GM18519 (cell line): ENCODE measurements around the gene GLIPR1L1.

ENCODE experiments used
- ATAC-seq: cut with Tn5 transposase; IDR thresholded peaks from one replicate; pipeline ENCODE4 v1.9.1; 2021; ENCODE audit warnings: mild to moderate bottlenecking, moderate library complexity; ENCODE audit not compliant: unreplicated experiment, low FRiP score

Gene GLIPR1L1, protein sequence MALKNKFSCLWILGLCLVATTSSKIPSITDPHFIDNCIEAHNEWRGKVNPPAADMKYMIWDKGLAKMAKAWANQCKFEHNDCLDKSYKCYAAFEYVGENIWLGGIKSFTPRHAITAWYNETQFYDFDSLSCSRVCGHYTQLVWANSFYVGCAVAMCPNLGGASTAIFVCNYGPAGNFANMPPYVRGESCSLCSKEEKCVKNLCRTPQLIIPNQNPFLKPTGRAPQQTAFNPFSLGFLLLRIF

GRCh38 chr12:75334384-75335030 is at the start of gene GLIPR1L1:
GLIPR1L1 (plus strand) TSS chr12:75334670; CDS start chr12:75334729, 59 bp downstream.
- peak; percentile 66 for ATAC-seq

- no peak for ATAC-seq
These were observed 45.6 kb upstream of the GLIPR1L1 start for GRCh38 chr12:75288860-75289259.

DNA sequence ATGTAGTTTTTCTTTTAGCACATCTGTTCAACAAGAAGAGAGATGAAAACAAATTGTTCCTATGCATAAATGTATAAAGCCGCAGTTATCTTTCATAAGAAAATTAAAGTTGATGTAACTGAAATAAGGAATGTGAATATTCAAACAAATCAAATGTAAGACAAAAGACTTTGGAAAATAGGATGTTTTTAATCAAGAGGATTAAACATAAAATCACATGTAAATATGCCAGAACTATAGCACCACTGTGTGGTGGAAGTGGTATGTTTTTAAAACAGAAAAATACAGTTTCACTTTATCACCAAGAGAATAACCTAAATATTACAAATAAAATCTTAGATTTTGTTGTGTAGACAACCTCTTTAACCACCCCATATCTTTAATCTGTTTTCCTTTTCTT is 44.7 kb upstream of the GLIPR1L1 start:
- ATAC-seq: no peak

DNA sequence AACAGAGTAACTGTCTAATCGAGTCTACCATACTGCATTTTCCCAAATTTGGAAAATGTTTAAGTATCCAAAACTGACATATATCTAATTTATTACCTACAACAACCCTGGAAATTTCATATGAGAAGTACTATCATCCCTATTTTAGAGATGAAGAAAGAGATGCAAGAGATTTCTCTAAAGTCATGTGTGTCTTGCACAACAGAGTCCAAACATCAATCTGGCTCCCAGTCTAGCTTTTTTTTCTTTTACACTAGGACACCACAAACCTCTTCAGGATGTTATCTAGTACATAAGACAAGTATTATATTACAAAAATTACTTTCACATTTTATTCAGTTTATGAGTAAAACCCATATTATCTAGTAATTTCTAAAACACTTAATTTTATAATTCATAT is 43.5 kb upstream of the GLIPR1L1 start:
- ATAC-seq: no peak

DNA sequence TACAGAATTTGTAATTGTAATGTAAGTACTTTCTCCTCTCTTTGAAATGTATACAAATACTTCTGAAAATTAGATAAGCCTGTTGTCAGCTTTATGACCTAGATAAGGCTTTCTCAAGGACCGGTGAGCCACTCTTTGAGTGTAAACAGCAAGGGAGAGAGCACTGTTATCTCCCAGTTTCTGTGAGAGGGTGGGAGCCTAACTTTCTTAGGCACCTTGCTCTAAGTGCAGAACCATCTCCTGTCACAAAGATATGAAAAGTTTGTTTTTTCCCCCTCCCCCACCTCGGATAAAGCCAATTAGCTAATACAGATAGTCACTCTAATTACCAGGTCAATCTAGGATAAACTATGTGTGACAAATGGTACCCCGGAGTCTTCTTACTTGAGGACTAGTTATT is 40.1 kb upstream of the GLIPR1L1 start:
- ATAC-seq: no peak

GRCh38 chr12:75294797-75295196 is 39.7 kb upstream of the GLIPR1L1 start:
- ATAC-seq: no peak

- ATAC-seq: no peak
These were observed 32.2 kb upstream of the GLIPR1L1 start for GRCh38 chr12:75302225-75302624.

GRCh38 chr12:75302781-75303180 is 31.7 kb upstream of the GLIPR1L1 start:
- ATAC-seq: no peak

DNA sequence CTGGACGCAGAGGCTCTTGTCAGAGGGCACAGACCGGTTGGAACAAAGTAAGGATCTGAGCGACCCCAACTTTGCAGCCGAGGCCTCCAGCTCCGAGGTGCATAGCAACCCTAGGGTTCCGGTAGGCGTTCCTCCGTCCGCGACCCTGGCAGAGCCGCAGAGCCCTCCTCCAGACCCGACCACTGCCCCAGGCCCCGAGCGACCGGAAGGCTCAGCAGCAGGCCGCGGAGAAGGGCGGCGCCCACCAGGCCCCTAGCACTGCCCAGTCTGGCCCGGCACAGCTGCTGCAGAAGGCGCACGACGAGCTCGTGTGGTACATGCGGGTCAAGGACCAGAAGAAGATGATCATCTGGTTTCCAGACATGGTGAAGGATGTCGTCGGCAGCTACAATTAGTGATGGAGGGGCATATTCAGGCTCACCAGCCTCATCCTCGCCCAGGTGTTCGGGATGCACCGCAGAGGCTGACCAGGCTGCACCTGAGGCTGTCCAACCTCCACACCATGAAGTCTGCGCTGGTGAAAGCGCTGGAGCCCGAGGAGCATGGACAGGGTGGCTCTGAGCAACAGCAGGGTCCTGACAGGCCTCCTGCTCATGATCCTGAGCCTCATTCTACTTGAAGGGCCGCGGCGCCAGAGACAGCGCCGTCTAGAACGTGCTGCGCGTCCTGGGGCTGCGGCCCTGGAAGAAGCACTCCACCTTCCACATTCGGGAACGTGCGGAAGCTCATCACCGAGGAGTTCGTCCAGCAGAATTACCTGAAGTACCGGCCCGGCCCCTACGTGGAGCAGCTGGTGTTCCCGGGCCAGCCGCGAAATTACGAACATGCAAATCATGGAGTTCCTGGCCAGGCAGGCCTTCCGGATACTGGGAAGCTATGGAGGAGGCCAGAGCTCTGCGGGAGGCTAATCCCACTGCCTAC is 28.8 kb upstream of the GLIPR1L1 start:
- ATAC-seq: no peak

GRCh38 chr12:75308279-75308678 is 26.2 kb upstream of the GLIPR1L1 start:
- ATAC-seq: no peak

DNA sequence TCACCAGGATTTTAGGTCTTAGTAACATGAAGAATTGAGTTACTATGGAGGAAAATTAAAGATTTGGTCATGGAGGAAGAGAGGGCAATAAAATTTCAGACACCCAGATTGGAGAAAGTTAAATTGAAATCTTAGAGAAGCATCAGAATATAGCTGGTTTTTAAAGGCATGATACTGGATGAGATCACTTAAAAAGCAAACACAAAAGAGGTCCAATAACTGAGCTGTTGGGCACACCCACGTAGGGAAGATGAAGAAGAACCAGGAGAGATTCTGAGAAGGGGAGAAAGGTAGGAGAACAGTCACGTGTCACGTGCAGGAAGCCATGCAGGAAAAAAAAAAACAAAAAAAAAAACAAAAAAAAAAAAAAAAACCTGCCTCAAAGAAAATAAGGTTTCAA is 23.1 kb upstream of the GLIPR1L1 start:
- ATAC-seq: no peak

DNA sequence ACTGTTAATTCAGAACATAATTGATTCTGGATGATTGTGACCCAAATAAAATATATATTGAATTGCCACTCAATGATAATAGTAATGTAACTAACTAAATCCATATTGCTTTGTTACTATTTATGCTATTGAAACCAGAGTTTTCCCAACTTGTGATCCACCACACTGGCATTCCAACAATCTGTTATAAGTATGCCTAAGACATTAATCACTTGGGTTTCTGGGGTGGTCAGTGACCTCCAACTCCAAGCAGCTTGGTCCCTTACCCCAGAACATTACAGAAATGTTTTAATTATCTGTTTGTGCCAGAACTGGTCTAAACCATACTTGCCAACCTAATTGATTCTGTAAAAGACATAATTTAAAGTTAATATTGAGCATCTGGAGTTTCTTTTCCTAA is 19.0 kb upstream of the GLIPR1L1 start:
- ATAC-seq: no peak

DNA sequence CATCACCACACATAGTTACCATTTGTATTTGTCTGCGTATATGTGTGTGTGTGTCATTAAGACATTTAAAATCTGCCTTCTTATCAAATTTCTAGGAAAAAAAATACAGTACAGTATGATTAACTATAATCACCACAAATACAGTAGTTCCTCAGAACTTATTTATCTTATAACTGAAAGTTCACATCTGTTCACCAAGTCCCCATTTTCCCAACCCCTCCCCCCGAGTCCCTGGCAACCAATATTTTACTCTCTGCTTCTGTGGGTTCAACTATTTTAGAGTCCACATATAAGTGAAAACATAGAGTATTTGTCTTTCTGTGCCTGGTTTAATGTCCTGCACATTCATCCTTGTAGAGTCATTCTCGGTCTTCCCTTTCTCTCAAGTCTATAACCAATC is 16.7 kb upstream of the GLIPR1L1 start:
- no peak for ATAC-seq

DNA sequence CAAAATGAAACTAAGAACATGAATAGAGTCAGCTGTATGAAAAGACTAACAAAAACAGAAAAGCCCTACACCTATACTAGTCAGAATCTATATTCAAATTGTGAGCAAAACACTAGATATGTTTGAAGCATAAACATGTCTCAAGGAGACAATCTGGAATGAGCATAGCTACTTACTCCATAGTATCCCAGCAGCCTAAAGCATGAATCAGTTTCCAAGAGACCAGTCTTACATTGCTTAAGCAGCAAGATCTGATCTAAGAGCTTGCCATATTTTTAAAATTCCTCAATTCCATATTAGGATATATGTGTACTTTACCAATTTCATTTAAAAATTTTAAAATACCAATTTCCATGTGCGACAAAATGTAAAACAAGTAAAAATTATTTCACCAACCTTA is 12.0 kb upstream of the GLIPR1L1 start:
- no peak for ATAC-seq

GRCh38 chr12:75323663-75324062 is 10.8 kb upstream of the GLIPR1L1 start:
- no peak for ATAC-seq

- no peak for ATAC-seq
These were observed 6.8 kb upstream of the GLIPR1L1 start for GRCh38 chr12:75327642-75328041.

DNA sequence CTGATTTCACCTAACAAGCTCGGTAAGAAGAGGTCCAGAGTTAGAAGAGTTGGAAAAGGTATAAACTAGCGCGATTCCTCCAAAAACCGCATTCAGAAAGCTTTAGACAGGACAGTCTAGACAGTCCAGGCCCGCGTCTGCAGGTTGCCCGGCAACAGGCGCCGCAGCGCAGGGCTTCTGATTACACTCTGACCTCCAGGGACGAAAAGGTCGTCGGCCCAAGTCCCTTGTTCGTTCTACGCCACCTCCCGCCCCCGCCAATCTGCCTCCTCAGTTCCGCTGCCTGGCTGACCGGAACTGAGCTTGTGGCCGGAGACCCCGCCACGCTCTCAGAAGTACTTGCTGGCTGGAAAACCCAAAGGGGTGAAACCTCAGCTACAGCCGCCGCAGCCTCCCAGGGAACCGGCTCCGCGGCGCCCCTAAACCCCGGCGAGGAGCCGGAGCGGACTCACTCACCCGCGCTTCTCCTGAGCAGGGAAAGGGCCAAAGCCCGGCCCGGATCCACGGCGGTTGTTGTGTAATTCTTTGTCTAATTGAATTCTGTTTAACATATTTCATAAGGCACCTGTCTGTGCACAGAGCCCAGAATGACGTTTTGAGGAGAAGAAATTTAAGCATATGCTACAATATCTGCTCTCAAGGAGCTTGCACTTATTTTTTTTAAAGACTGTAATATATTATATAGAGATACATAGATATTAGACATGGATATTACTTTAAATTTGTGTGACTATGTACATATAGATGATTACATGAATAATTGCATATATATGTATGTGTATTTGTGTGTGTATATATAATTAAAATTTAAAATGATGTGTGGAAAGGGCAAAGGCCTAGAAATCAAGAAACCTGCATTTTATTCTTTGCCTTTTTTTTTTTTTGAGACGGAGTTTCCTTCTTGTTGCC is 4.3 kb upstream of the GLIPR1L1 start, which contains the start of gene CAPS2:
Gene CAPS2 (minus strand): TSS at position 407 of the 909 bp plus-strand sequence. CDS start 3,826 bp downstream, outside the sequence.
- peak; percentile 81 for ATAC-seq

DNA sequence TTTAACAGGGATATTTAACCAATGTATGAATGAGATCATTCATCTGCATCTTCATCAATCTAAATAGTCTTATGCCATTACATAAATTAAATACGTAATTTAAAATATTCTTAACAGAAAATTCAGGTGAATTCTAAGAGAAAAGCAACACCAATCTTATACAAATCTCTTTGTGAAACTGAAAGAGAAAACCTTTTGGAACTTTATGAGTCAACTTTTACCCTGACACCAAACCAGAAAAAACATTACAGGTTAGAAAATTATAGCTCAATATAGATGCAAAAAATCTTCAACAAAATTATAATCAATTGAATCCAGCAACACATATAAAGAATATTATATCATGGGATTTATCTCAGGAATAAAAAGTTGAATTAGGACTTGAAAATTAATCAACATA is 3.4 kb downstream of the GLIPR1L1 start:
- ATAC-seq: peak; percentile 44

DNA sequence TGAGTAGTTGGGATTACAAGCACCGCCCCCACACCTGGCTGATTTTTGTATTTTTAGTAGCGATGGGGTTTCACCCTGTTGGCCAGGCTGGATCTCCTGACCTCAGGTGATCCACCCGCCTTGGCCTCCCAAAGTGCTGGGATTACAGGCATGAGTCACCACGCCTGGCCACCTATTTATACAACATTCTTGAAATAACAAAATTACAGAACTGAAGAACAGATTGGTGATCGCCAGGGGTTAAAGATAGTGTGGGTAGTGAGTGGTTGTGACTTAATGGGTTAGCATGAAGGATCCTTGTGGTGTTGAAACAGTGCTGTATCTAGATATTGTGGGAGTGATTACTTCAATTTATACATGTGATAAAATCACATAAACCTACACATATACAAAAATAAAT is 7.4 kb downstream of the GLIPR1L1 start:
- no peak for ATAC-seq

DNA sequence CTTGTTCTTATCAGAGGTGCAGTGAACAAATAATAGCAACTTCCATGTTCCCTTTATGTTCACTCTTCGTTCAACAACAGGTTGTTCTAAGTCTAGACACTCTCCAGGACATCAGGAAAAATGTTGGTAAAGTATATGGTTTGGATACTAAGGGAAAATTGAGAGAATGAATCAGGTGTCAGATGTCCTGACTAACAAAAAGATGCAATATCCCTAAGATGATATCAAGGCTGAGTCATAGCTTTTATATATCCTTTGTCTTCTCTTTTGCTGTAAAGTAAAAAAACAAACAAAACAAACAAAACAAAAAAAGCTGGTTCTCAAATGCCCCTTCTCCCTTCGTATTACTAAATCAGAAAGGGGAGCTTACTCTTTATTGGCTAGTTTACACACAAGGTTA is 11.1 kb downstream of the GLIPR1L1 start:
- no peak for ATAC-seq
